Neutrophil (primary cell): ENCODE measurements around the gene PDZRN3.

Experiments used
- H3K27ac ChIP-seq: fragments of 200-600 bp; sonication (generic); 2 replicates; pipeline ENCODE4 v1.5.1; 2016; ENCODE audit warnings: mild to moderate bottlenecking, moderate library complexity
- H3K27me3 ChIP-seq: fragments of 200-600 bp; sonication (generic); 2 replicates; pipeline ENCODE4 v1.6.0; 2016; ENCODE audit warnings: mild to moderate bottlenecking
- H3K36me3 ChIP-seq: fragments of 200-600 bp; sonication (generic); 2 replicates; pipeline ENCODE4 v1.5.1; 2017
- H3K4me1 ChIP-seq, 2 experiments: fragments of 200-600 bp in 1 of 2; sonication (generic) in 1 of 2; 1 replicate in 1 of 2; 2 replicates in 1 of 2; pipeline versions ENCODE4 v1.5.1 to v1.6.1; 2013 to 2016; ENCODE audit warnings: low read depth in 1 of 2, low read length in 1 of 2, mild to moderate bottlenecking in 1 of 2, moderate library complexity in 1 of 2; ENCODE audit not compliant: control insufficient read depth in 1 of 2, insufficient read depth in 1 of 2
- H3K4me3 ChIP-seq, 2 experiments: fragments of 200-600 bp in 1 of 2; sonication (generic) in 1 of 2; 1 replicate in 1 of 2; 2 replicates in 1 of 2; pipeline ENCODE4 v1.5.1; 2013 to 2016; ENCODE audit warnings: low read depth in 1 of 2, low read length in 1 of 2, mild to moderate bottlenecking in 1 of 2, moderate library complexity in 1 of 2
- H3K9me3 ChIP-seq: fragments of 200-600 bp; sonication (generic); 2 replicates; pipeline ENCODE4 v1.5.1; 2016
- TF ChIP-seq, protein P1 (sequence below): fragments of 200-600 bp; sonication (generic); IDR thresholded peaks from 2 replicates; pipeline ENCODE4 v1.5.1; 2016; ENCODE audit warnings: antibody characterized with exemption

PDZRN3 gene

DNA sequence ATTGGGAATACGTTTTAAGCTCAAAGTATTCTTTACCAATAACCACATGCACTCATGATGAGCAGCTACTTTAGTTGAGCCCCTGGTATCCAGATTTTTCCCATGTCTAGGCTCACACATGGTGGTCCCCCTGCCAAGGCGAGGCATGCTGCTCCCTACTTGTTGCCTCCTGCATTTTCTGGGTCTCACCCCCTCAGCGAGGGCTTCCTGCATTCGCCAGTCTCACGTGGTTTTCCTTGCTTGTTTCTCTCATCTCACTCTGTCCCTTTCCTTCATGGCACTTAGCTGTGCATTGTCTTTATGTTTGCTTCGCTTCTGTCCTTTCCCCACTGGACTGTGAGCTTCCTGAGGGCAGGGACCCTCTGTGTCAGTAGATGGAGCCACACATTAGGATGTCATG, 99.2 kb downstream of the PDZRN3 start:
- TF ChIP-seq, protein P1, sequence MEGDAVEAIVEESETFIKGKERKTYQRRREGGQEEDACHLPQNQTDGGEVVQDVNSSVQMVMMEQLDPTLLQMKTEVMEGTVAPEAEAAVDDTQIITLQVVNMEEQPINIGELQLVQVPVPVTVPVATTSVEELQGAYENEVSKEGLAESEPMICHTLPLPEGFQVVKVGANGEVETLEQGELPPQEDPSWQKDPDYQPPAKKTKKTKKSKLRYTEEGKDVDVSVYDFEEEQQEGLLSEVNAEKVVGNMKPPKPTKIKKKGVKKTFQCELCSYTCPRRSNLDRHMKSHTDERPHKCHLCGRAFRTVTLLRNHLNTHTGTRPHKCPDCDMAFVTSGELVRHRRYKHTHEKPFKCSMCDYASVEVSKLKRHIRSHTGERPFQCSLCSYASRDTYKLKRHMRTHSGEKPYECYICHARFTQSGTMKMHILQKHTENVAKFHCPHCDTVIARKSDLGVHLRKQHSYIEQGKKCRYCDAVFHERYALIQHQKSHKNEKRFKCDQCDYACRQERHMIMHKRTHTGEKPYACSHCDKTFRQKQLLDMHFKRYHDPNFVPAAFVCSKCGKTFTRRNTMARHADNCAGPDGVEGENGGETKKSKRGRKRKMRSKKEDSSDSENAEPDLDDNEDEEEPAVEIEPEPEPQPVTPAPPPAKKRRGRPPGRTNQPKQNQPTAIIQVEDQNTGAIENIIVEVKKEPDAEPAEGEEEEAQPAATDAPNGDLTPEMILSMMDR, result no peak
- no peaks in the 10 kb centered on the region for H3K36me3 ChIP-seq
- H3K4me1 ChIP-seq, result no peaks in the 10 kb centered on the region
- H3K27ac ChIP-seq, result no peak overlapping the region
- no peaks in the 10 kb centered on the region for H3K9me3 ChIP-seq
- H3K27me3 ChIP-seq, result no peaks in the 10 kb centered on the region
- H3K4me3 ChIP-seq, result no peak overlapping the region

DNA sequence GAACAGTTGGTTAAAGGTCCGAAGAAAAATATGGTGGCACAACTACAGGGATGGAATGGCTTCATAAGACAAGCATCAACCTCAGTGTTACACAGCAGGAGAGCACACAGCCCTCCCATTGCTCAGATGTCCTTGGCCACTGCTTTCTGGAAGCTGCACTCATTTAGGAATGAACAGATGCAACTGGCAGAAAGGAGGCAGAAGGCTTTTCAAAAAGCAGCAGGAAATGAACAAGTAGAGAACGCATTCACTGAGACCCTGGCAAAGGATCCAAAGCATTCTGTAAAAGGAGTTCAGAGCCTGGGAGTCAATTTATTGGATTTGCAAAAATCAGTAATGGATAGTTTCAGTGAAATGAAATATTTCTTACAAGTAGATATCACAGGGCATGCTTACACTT, 101.1 kb downstream of the PDZRN3 start:
- H3K27ac ChIP-seq, result no peak overlapping the region
- H3K4me3 ChIP-seq, result no peak overlapping the region
- H3K9me3 ChIP-seq, result no peaks in the 10 kb centered on the region
- H3K27me3 ChIP-seq, result no peaks in the 10 kb centered on the region
- H3K36me3 ChIP-seq, result no peaks in the 10 kb centered on the region
- H3K4me1 ChIP-seq, result no peaks in the 10 kb centered on the region
- TF ChIP-seq, protein P1, result no peak

DNA sequence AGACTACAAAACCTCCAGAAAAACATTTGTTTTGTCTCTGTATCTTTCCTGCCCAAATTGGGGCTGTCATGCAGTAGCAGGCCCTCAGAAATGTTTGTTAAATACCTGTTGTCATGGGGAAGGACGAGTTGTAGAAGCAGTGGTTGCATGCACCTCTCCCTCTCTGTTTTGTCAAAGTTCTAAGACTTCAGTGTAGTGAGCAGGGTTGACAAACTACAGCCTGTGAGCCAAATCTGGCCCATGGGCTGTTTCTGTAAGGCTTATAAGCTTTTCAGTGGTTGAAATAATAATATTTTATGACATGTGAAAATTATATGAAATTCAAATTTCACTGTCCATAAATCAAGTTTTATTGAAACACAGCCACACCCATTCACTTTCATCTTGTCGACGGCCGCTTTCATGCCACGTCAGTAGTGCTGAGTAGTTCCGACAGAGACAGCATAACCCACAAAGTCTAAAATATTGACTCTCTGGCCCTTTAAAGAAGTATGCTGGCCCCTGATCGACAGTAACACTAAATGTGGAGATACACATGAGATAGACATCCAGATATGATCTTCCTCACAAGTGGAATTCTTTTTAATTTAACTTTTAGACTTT, 102.9 kb downstream of the PDZRN3 start:
- no peaks in the 10 kb centered on the region for H3K36me3 ChIP-seq
- no peak overlapping the region for H3K4me3 ChIP-seq
- H3K9me3 ChIP-seq, result no peaks in the 10 kb centered on the region
- no peak overlapping the region for H3K27ac ChIP-seq
- H3K27me3 ChIP-seq, result no peaks in the 10 kb centered on the region
- H3K4me1 ChIP-seq, result no peaks in the 10 kb centered on the region
- TF ChIP-seq, protein P1, result no peak

DNA sequence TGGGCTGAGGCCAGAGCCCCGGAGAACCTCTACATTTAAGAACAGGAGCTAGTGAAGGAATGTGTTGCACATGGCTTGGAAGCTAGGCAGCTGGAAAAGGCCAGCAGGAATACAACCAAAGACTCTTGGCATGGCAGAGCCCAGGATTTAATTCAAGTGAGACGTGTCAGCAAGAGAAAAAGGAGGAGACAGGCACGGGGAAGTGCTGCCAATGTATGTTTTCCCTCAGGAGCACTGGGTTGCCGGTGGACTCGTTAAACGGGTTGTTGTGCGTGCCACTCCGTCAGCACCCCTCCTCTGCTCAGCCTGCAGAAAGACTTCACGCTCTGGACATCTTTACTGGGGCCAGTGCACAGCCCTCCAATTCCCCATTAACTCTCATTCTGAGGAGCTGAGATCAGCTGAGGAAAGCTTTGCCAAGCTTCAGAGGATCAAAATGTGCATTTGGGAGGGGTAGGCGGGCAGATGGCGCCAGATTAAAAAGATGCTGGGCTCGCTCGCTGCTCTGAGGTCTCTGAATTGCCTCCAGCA, 103.7 kb downstream of the PDZRN3 start:
- Histone ChIP-seq H3K36me3 (no peaks in the 10 kb centered on the region), H3K4me3 (no peak overlapping the region), H3K27me3 (no peaks in the 10 kb centered on the region), H3K9me3 (no peaks in the 10 kb centered on the region), H3K27ac (no peak overlapping the region), H3K4me1 (no peaks in the 10 kb centered on the region)
- TF ChIP-seq, protein P1, result no peak

DNA sequence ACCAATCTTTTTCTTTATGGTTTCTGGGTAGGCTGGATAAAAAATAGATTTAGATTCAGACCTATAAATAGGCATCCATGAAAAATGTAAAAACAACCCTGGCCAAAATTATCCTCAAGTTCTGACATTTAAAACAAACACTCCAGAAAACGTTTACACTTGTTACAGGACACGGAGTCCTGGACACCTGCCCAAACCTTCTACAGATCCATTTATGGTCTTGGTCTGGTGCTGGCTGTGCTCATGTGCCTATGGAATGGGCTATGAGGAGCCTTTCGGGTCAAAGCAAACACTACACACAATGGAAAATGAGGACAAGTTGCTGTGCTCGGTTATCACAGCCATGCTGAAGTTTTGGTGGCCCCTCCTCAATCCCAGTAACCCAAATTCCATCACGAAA, 108.1 kb downstream of the PDZRN3 start:
- no peak overlapping the region for H3K27ac ChIP-seq
- peaks cover 5% of the 10 kb centered on the region for H3K27me3 ChIP-seq
- H3K9me3 ChIP-seq, result no peaks in the 10 kb centered on the region
- H3K4me1 ChIP-seq, result no peaks in the 10 kb centered on the region
- H3K36me3 ChIP-seq, result no peaks in the 10 kb centered on the region
- no peak overlapping the region for H3K4me3 ChIP-seq
- TF ChIP-seq, protein P1, result no peak
